HCT116 (cell line): ENCODE data around the gene CAND2. TPM values are rescaled to one million over a fixed set of nuclear protein-coding genes. Genes with fewer than 3 reads are reported as not detected.

Source experiments
- ATAC-seq: fragments of 200-7000 bp; cut with Tn5 transposase; 2 replicates; pipeline ENCODE4 v1.9.1; 2020; ENCODE audit warnings: mild to moderate bottlenecking, moderate library complexity
- BruUV-seq: library from RNA; stranded (reverse); fragments of 400-500 nt; replicated peaks from 2 replicates; lab custom pipeline; 2021; lab: Mats Ljungman, UMichigan
- CTCF ChIA-PET: fragments of 300-600 bp; sonication (Branson Sonifier 250); formaldehyde crosslinking; loops from one replicate; lab custom pipeline; 2021; ENCODE audit warnings: antibody characterized with exemption; lab: Charles Lee
- POLR2A ChIA-PET: fragments of 300-600, 350-600 bp; sonication (Branson Sonifier 250); formaldehyde crosslinking; loops from one replicate; lab custom pipeline; 2021; ENCODE audit warnings: antibody characterized with exemption; lab: Charles Lee
- RAD21 ChIA-PET, 2 experiments: fragments of 300-600 bp; sonication (Branson Sonifier 250); formaldehyde crosslinking; loops; one replicate each; lab custom pipeline; 2023; ENCODE audit warnings: low total read pairs in 2 of 2; ENCODE audit not compliant: uncharacterized antibody in 2 of 2, unreplicated experiment in 2 of 2, low non-redundant PET in 1 of 2; lab: Charles Lee
- DNase-seq: peaks from one replicate; pipeline ENCODE4 v3.0.0-alpha.2; 2010; ENCODE audit warnings: low read depth, low spot score
- H2AFZ ChIP-seq: fragments of 200-600 bp; shearing (Covaris generic), sonication (generic); 2 replicates; pipeline ENCODE4 v1.6.1; 2017; ENCODE audit warnings: low read depth, mixed run types, mixed read lengths, antibody characterized with exemption, low read length; ENCODE audit not compliant: poor library complexity, severe bottlenecking
- H3K27ac ChIP-seq: 2 replicates; pipeline ENCODE4 v1.5.1; 2012; ENCODE audit warnings: low read depth, low read length
- H3K27me3 ChIP-seq: fragments of 200-600 bp; sonication (generic); 2 replicates; pipeline ENCODE4 v1.6.1; 2016; ENCODE audit warnings: mixed run types, low read length, mixed read lengths; ENCODE audit not compliant: insufficient read depth
- H3K36me3 ChIP-seq, 2 experiments: fragments of 200-500 bp in 1 of 2; fragments of 200-600 bp in 1 of 2; sonication (Bioruptor generic) in 1 of 2; sonication (generic) in 1 of 2; 2 replicates each; pipeline versions ENCODE4 v1.5.1 to v1.6.1; 2014 to 2016; ENCODE audit warnings: low read length in 2 of 2, inconsistent platforms in 1 of 2, mixed read lengths in 1 of 2, mixed run types in 1 of 2; ENCODE audit not compliant: insufficient read depth in 2 of 2, control insufficient read depth in 1 of 2
- H3K4me1 ChIP-seq, 2 experiments: fragments of 200-600 bp in 1 of 2; sonication (generic) in 1 of 2; 2 replicates each; pipeline versions ENCODE4 v1.5.1 to v1.6.1; 2012 to 2017; ENCODE audit warnings: low read length in 2 of 2, inconsistent platforms in 1 of 2, mild to moderate bottlenecking in 1 of 2, mixed read lengths in 1 of 2, mixed run types in 1 of 2, moderate library complexity in 1 of 2; ENCODE audit not compliant: insufficient read depth in 2 of 2, control insufficient read depth in 1 of 2
- H3K4me2 ChIP-seq: fragments of 200-600 bp; sonication (generic); 2 replicates; pipeline ENCODE4 v1.6.1; 2017; ENCODE audit warnings: mixed run types, low read length, mixed read lengths
- H3K4me3 ChIP-seq, 2 experiments: fragments of 200-600 bp in 1 of 2; sonication (generic) in 1 of 2; replicated peaks in 1 of 2; 2 replicates each; pipeline ENCODE4 v1.5.1; 2011 to 2016; ENCODE audit warnings: low read length in 2 of 2, control low read depth in 1 of 2, low read depth in 1 of 2, mild to moderate bottlenecking in 1 of 2, mixed read lengths in 1 of 2, mixed run types in 1 of 2
- H3K79me2 ChIP-seq: fragments of 200-600 bp; sonication (generic); 2 replicates; pipeline ENCODE4 v1.6.1; 2017; ENCODE audit warnings: mild to moderate bottlenecking, mixed run types, low read length, moderate library complexity, mixed read lengths; ENCODE audit not compliant: insufficient read depth
- H3K9ac ChIP-seq: fragments of 200-600 bp; sonication (generic); 2 replicates; pipeline ENCODE4 v1.6.1; 2016; ENCODE audit warnings: low read length, mixed read lengths
- H3K9me2 ChIP-seq: fragments of 200-600 bp; sonication (generic), shearing (Covaris generic); 2 replicates; pipeline ENCODE4 v1.6.1; 2017; ENCODE audit warnings: mixed run types, mild to moderate bottlenecking, moderate library complexity; ENCODE audit not compliant: insufficient read depth
- H3K9me3 ChIP-seq, 2 experiments: fragments of 200-500 bp in 1 of 2; fragments of 200-600 bp in 1 of 2; sonication (Bioruptor generic) in 1 of 2; sonication (generic) in 1 of 2; 2 replicates each; pipeline ENCODE4 v1.6.1; 2014 to 2017; ENCODE audit warnings: low read length in 2 of 2, mixed read lengths in 2 of 2, inconsistent platforms in 1 of 2, low read depth in 1 of 2, mild to moderate bottlenecking in 1 of 2, mixed run types in 1 of 2, moderate library complexity in 1 of 2; ENCODE audit not compliant: control insufficient read depth in 1 of 2, insufficient read depth in 1 of 2
- H4K20me1 ChIP-seq: fragments of 200-600 bp; sonication (generic), shearing (Covaris generic); 2 replicates; pipeline ENCODE4 v1.6.1; 2017; ENCODE audit warnings: mixed run types, mild to moderate bottlenecking, moderate library complexity; ENCODE audit not compliant: insufficient read depth
- CEBPB ChIP-seq: IDR thresholded peaks from 2 replicates; pipeline ENCODE4 v1.6.1; 2012; ENCODE audit warnings: low read depth
- CTCF ChIP-seq, 3 experiments: fragments of 200-600 bp in 1 of 3; sonication (generic) in 1 of 3; IDR thresholded peaks in 2 of 3; conservative IDR thresholded peaks in 1 of 3; 2 replicates each; pipeline ENCODE4 v1.5.1; 2012 to 2017; ENCODE audit warnings: low read depth in 2 of 3, low read length in 2 of 3, antibody characterized with exemption in 1 of 3, borderline replicate concordance in 1 of 3, control low read depth in 1 of 3, mild to moderate bottlenecking in 1 of 3, mixed read lengths in 1 of 3, mixed run types in 1 of 3, moderate library complexity in 1 of 3; ENCODE audit not compliant: insufficient read depth in 1 of 3
- ELF1 ChIP-seq: IDR thresholded peaks from 2 replicates; pipeline ENCODE4 v1.6.1; 2012; ENCODE audit warnings: low read depth, borderline replicate concordance
- EZH2phosphoT487 ChIP-seq: fragments of 200-600 bp; IDR thresholded peaks from 2 replicates; pipeline ENCODE4 v1.6.1; 2018; ENCODE audit warnings: antibody characterized with exemption, borderline replicate concordance
- FOSL1 ChIP-seq: IDR thresholded peaks from 2 replicates; pipeline ENCODE4 v1.6.1; 2012; ENCODE audit warnings: low read depth
- JUND ChIP-seq: IDR thresholded peaks from 2 replicates; pipeline ENCODE4 v1.6.1; 2012
- MAX ChIP-seq: IDR thresholded peaks from 2 replicates; pipeline ENCODE4 v1.6.1; 2012
- RAD21 ChIP-seq: IDR thresholded peaks from 2 replicates; pipeline ENCODE4 v1.6.1; 2012; ENCODE audit warnings: low read depth, mild to moderate bottlenecking
- YY1 ChIP-seq: IDR thresholded peaks from 2 replicates; pipeline ENCODE4 v1.6.1; 2011; ENCODE audit warnings: low read length, low read depth, moderate library complexity, mild to moderate bottlenecking; ENCODE audit not compliant: insufficient replicate concordance; ENCODE audit errors: extremely low read depth
- intact Hi-C: fragments of 100-400 bp; cut with micrococcal nuclease; formaldehyde crosslinking; loops from 2 replicates; pipeline ENCODE4 v1.10.0; 2022
- total RNA-seq: library from RNA; stranded (reverse); gene quantifications from one replicate; pipeline ENCODE4 v1.2.1, GENCODE V29; 2021; ENCODE audit not compliant: unreplicated experiment

The CAND2 gene
- total RNA-seq, 1 experiment from 2014 or later = not detected

GRCh38 chr3:12871404-12871983, 75.0 kb downstream of the CAND2 start (continued):
- TF ChIP-seq YY1 (no peak), EZH2phosphoT487 (no peak), RAD21 (no peak), FOSL1 (no peak), CEBPB (no peak), ELF1 (no peak)

GRCh38 chr3:12875857-12876836, 79.7 kb downstream of the CAND2 start:
- no peaks in the 10 kb centered on the region for H3K27me3 ChIP-seq
- H3K4me1 ChIP-seq = no peaks in the 10 kb centered on the region
- H3K27ac ChIP-seq = no peak overlapping the region
- ChIA-PET POLR2A (no interaction called here), CTCF (no interaction called here), RAD21 (no interaction called here)
- H3K4me3 ChIP-seq = no peak overlapping the region
- DNase-seq (no peak), ATAC-seq (peak; percentile 58)
- TF ChIP-seq MAX (no peak), JUND (no peak), CTCF (IDR thresholded peaks at IDR 0.05 in 2 of 3, conservative IDR thresholded peaks at IDR 0.05 in 1 of 3; ENCODE audit: borderline replicate concordance in 1 of 3, insufficient read depth in 1 of 3, low read depth in 2 of 3, low read length in 2 of 3) (no peak)
- H4K20me1 ChIP-seq = no peaks in the 10 kb centered on the region
- H3K9me2 ChIP-seq = no peaks in the 10 kb centered on the region
- no peaks in the 10 kb centered on the region for H3K9me3 ChIP-seq
- no peaks in the 10 kb centered on the region for H3K36me3 ChIP-seq
- H3K4me2 ChIP-seq = no peak overlapping the region
- BruUV-seq = no TSS peak
- H2AFZ ChIP-seq = no peak overlapping the region
- no peak overlapping the region for H3K9ac ChIP-seq
- no peaks in the 10 kb centered on the region for H3K79me2 ChIP-seq
- intact Hi-C loops = no loop called here
